ENCODE measurements around the gene NEO1.

The NEO1 gene

GRCh38 chr15:73303636-73304035, 251.4 kb downstream of the NEO1 start:
- no peak for TF ChIP-seq CTCF (IDR thresholded peaks at IDR 0.05; ENCODE audit: extremely low read depth, insufficient read depth, missing control alignments)
- in situ Hi-C loops (cut with MboI; ENCODE audit: low pct_unique_long_range_greater_than_20kb, low sequenced_read_pairs, unreplicated experiment) = no loop called here
- DNase-seq (ENCODE audit: low spot score) = no peak

GRCh38 chr15:73305331-73306211, 253.3 kb downstream of the NEO1 start:
- DNase-seq (ENCODE audit: low spot score) = peak; percentile 61
- in situ Hi-C loops (cut with MboI; ENCODE audit: low pct_unique_long_range_greater_than_20kb, low sequenced_read_pairs, unreplicated experiment) = no loop called here
- peak; percentile 69 for TF ChIP-seq CTCF (IDR thresholded peaks at IDR 0.05; ENCODE audit: extremely low read depth, insufficient read depth, missing control alignments)

GRCh38 chr15:73308305-73308704, 256.0 kb downstream of the NEO1 start:
- no peak for DNase-seq (ENCODE audit: low spot score)
- TF ChIP-seq CTCF (IDR thresholded peaks at IDR 0.05; ENCODE audit: extremely low read depth, insufficient read depth, missing control alignments) = no peak
- in situ Hi-C loops (cut with MboI; ENCODE audit: low pct_unique_long_range_greater_than_20kb, low sequenced_read_pairs, unreplicated experiment) = no loop called here

- in situ Hi-C loops (cut with MboI; ENCODE audit: low pct_unique_long_range_greater_than_20kb, low sequenced_read_pairs, unreplicated experiment) = no loop called here
- no peak for TF ChIP-seq CTCF (IDR thresholded peaks at IDR 0.05; ENCODE audit: extremely low read depth, insufficient read depth, missing control alignments)
- DNase-seq (ENCODE audit: low spot score) = no peak
Observed at GRCh38 chr15:73313861-73314260, 261.6 kb downstream of the NEO1 start.

- in situ Hi-C loops (cut with MboI; ENCODE audit: low pct_unique_long_range_greater_than_20kb, low sequenced_read_pairs, unreplicated experiment) = no loop called here
- no peak for TF ChIP-seq CTCF (IDR thresholded peaks at IDR 0.05; ENCODE audit: extremely low read depth, insufficient read depth, missing control alignments)
- DNase-seq (ENCODE audit: low spot score) = no peak
Observed at GRCh38 chr15:73317651-73318462, 265.6 kb downstream of the NEO1 start.

- no peak for TF ChIP-seq CTCF (IDR thresholded peaks at IDR 0.05; ENCODE audit: extremely low read depth, insufficient read depth, missing control alignments)
- in situ Hi-C loops (cut with MboI; ENCODE audit: low pct_unique_long_range_greater_than_20kb, low sequenced_read_pairs, unreplicated experiment) = no loop called here
- peak; percentile 84 for DNase-seq (ENCODE audit: low spot score)
Observed at GRCh38 chr15:73318463-73319351, 266.4 kb downstream of the NEO1 start.
